Endodermal cell (in vitro differentiated cells): ENCODE measurements around the gene GALNT9. TPM values are rescaled to one million over a fixed set of nuclear protein-coding genes. Genes with fewer than 3 reads are reported as not detected.
"Not testable (repeated sequence)": the region's sequence is repeated elsewhere in the genome, so short reads cannot be mapped to it uniquely, and the experiment has no call there.

Experiments
- DNase-seq: peaks from one replicate; pipeline ENCODE4 v3.0.0-alpha.2; 2017
- H3K27ac ChIP-seq: 2 replicates; pipeline ENCODE4 v1.5.1; 2013; ENCODE audit warnings: mild to moderate bottlenecking, low read depth, low read length, moderate library complexity
- H3K27me3 ChIP-seq: 2 replicates; pipeline ENCODE4 v1.6.1; 2013; ENCODE audit warnings: mild to moderate bottlenecking, low read length, moderate library complexity; ENCODE audit not compliant: insufficient read depth, control insufficient read depth, poor library complexity, severe bottlenecking
- H3K36me3 ChIP-seq: 2 replicates; pipeline ENCODE4 v1.7.0; 2013; ENCODE audit warnings: mild to moderate bottlenecking, low read length, moderate library complexity; ENCODE audit not compliant: control insufficient read depth, insufficient read depth
- H3K4me1 ChIP-seq: one replicate; pipeline ENCODE4 v1.7.0; 2013; ENCODE audit warnings: low read length; ENCODE audit not compliant: control insufficient read depth, insufficient read depth
- H3K4me3 ChIP-seq: 2 replicates; pipeline ENCODE4 v1.5.1; 2013; ENCODE audit warnings: mild to moderate bottlenecking, low read length, moderate library complexity
- H3K9ac ChIP-seq: 2 replicates; pipeline ENCODE4 v1.6.1; 2013; ENCODE audit warnings: mild to moderate bottlenecking, low read length, moderate library complexity; ENCODE audit not compliant: poor library complexity, severe bottlenecking; ENCODE audit errors: extremely low read depth
- H3K9me3 ChIP-seq: 2 replicates; pipeline ENCODE4 v1.6.1; 2013; ENCODE audit warnings: mild to moderate bottlenecking, low read length, moderate library complexity; ENCODE audit not compliant: control insufficient read depth
- H3K27ac Mint-ChIP-seq: 2 replicates; pipeline ENCODE4 v1.8.0; 2020; ENCODE audit warnings: mixed read lengths
- H3K27me3 Mint-ChIP-seq: 2 replicates; pipeline ENCODE4 v1.8.0; 2021; ENCODE audit warnings: mild to moderate bottlenecking, mixed read lengths; ENCODE audit not compliant: insufficient read depth
- H3K36me3 Mint-ChIP-seq: 2 replicates; pipeline ENCODE4 v1.8.0; 2020; ENCODE audit warnings: low read depth, mixed read lengths
- H3K4me1 Mint-ChIP-seq: 2 replicates; pipeline ENCODE4 v1.8.0; 2020; ENCODE audit warnings: mixed read lengths
- H3K4me3 Mint-ChIP-seq: 2 replicates; pipeline ENCODE4 v1.8.0; 2020; ENCODE audit warnings: mild to moderate bottlenecking, moderate library complexity, mixed read lengths
- H3K9me3 Mint-ChIP-seq: 2 replicates; pipeline ENCODE4 v1.8.0; 2020; ENCODE audit warnings: mild to moderate bottlenecking, mixed read lengths
- WGBS, 2 experiments: methylation state at CpG; one replicate each; pipeline versions ENCODE4 v1.1.5 to v1.1.7; 2013; ENCODE audit warnings: missing lambda C conversion rate in 2 of 2, mixed read lengths in 1 of 2; ENCODE audit not compliant: insufficient coverage in 1 of 2, insufficient read length in 1 of 2; 5-methylcytosine and 5-hydroxymethylcytosine counted together
- total RNA-seq, 2 donors: library from RNA; stranded (reverse); fragmentation: NEBNext Ultra II Directional in 1 of 2; extraction: Animal tissue kit (Norgen Biotek cat#: 25700) in 1 of 2; gene quantifications; 2 replicates in 1 of 2; 3 replicates in 1 of 2; pipeline ENCODE4 v1.2.1, GENCODE V29; 2021
- TF ChIP-seq, protein P1 (sequence below): fragments of 200-600 bp; sonication (generic); conservative IDR thresholded peaks from 2 replicates; pipeline ENCODE4 v1.5.0; 2021; ENCODE audit warnings: antibody characterized with exemption, mild to moderate bottlenecking

GALNT9 gene
- total RNA-seq, 2 donors from 2014 or later: 0.13 TPM; not detected in 1

DNA sequence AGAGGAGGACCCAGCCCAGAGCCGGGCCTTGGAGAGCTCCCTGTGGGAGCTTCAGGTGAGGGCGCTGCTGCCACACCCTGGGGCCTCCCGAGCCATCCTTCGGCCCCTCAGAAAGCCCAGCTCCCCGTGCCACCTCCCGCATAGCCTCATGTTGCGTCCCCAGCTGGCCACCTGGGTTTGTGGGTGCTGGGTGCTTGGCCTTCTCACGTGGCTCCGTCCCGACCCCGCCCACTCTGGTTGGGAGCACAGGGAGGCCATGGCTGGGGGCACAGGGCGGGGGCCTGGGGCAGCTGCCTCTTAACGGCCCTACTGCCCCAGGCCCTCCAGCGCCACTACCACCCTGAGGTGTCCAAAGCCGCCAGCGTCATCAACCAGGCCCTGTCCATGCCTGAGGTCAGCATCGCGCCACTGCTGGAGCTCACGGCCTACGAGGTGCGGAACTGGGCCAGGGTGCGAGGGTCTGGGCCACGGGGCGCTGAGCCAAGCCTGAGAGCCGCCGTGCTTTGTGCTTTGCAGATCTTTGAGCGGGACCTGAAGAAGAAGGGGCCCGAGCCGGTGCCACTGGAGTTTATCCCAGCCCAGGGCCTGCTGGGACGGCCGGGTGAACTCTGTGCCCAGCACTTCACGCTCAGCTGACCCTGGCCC is 177.5 kb downstream of the GALNT9 start:
- no peak overlapping the region for H3K27ac Mint-ChIP-seq
- H3K9ac ChIP-seq: no peak overlapping the region
- H3K4me1 Mint-ChIP-seq: no peaks in the 10 kb centered on the region
- H3K27me3 Mint-ChIP-seq: no peaks in the 10 kb centered on the region
- H3K27me3 ChIP-seq: no peaks in the 10 kb centered on the region
- H3K36me3 Mint-ChIP-seq: peaks cover 10% of the 10 kb centered on the region
- no peak overlapping the region for H3K27ac ChIP-seq
- peaks cover 13% of the 10 kb centered on the region for H3K9me3 ChIP-seq
- TF ChIP-seq, protein P1, sequence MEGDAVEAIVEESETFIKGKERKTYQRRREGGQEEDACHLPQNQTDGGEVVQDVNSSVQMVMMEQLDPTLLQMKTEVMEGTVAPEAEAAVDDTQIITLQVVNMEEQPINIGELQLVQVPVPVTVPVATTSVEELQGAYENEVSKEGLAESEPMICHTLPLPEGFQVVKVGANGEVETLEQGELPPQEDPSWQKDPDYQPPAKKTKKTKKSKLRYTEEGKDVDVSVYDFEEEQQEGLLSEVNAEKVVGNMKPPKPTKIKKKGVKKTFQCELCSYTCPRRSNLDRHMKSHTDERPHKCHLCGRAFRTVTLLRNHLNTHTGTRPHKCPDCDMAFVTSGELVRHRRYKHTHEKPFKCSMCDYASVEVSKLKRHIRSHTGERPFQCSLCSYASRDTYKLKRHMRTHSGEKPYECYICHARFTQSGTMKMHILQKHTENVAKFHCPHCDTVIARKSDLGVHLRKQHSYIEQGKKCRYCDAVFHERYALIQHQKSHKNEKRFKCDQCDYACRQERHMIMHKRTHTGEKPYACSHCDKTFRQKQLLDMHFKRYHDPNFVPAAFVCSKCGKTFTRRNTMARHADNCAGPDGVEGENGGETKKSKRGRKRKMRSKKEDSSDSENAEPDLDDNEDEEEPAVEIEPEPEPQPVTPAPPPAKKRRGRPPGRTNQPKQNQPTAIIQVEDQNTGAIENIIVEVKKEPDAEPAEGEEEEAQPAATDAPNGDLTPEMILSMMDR: no peak
- H3K4me3 ChIP-seq: no peak overlapping the region
- no peak overlapping the region for H3K4me3 Mint-ChIP-seq
- H3K9me3 Mint-ChIP-seq: peaks cover 2% of the 10 kb centered on the region
- peaks cover 15% of the 10 kb centered on the region for H3K36me3 ChIP-seq
- 95 to 97% methylated on average over 21 to 32 of the region's 32 CpGs for WGBS, 2 experiments
- no peak for DNase-seq
- H3K4me1 ChIP-seq: no peaks in the 10 kb centered on the region

DNA sequence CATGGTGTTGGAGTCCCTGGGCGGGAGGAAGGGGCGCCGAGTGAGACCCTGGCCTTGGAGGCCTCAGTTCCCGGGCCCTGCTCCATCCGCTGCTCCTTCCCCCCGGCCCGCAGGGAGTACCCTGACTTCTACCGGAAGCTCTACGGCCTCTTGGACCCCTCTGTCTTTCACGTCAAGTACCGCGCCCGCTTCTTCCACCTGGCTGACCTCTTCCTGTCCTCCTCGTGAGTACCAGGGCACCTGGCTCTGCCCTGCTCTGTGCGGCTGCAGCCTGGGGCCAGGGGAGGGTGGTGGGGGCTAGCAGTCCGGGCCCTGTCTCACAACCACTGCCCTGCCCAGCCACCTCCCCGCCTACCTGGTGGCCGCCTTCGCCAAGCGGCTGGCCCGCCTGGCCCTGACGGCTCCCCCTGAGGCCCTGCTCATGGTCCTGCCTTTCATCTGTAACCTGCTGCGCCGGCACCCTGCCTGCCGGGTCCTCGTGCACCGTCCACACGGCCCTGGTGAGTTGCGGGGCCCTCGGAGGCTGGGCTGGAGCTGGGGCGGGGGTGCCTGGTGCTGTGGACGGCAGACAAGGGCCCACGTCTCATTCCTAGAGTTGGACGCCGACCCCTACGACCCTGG is 178.1 kb downstream of the GALNT9 start:
- peaks cover 2% of the 10 kb centered on the region for H3K9me3 Mint-ChIP-seq
- Histone ChIP-seq H3K4me1 (no peaks in the 10 kb centered on the region), H3K36me3 (peaks cover 9% of the 10 kb centered on the region), H3K27ac (no peak overlapping the region), H3K4me3 (no peak overlapping the region), H3K9ac (no peak overlapping the region), H3K27me3 (no peaks in the 10 kb centered on the region), H3K9me3 (peaks cover 6% of the 10 kb centered on the region)
- H3K36me3 Mint-ChIP-seq: peaks cover 17% of the 10 kb centered on the region
- H3K27ac Mint-ChIP-seq: no peak overlapping the region
- H3K4me3 Mint-ChIP-seq: no peak overlapping the region
- H3K27me3 Mint-ChIP-seq: no peaks in the 10 kb centered on the region
- TF ChIP-seq, protein P1: no peak
- no peaks in the 10 kb centered on the region for H3K4me1 Mint-ChIP-seq
- WGBS, 2 experiments: 96 to 97% methylated on average over 19 to 36 of the region's 36 CpGs
- no peak for DNase-seq

DNA sequence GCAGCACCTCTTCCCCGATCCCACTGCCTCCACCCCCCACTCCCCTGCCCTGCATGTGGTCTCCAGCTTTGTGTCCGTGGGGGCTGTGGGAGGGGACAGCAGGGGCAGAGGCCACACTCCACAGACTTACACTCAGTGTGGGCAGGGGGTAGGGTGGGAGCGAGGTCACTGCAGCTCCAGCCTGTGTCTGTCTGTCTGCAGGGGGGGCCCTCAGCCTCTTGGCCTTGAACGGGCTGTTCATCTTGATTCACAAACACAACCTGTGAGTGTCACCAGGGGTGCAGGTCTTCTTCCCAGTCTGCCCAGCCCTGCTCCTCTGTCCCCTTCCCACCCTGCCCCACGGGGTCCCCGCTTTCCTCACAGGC is 178.6 kb downstream of the GALNT9 start:
- no peak for DNase-seq
- Histone ChIP-seq H3K4me3 (no peak overlapping the region), H3K27ac (no peak overlapping the region), H3K4me1 (no peaks in the 10 kb centered on the region), H3K9me3 (peaks cover 1% of the 10 kb centered on the region), H3K36me3 (peaks cover 9% of the 10 kb centered on the region), H3K27me3 (no peaks in the 10 kb centered on the region), H3K9ac (no peak overlapping the region)
- Mint-ChIP-seq H3K27me3 (no peaks in the 10 kb centered on the region), H3K9me3 (peaks cover 2% of the 10 kb centered on the region), H3K4me3 (no peak overlapping the region), H3K27ac (no peak overlapping the region), H3K36me3 (peaks cover 22% of the 10 kb centered on the region), H3K4me1 (no peaks in the 10 kb centered on the region)
- TF ChIP-seq, protein P1: no peak
- 93 to 95% methylated on average over 4 to 5 of the region's 6 CpGs for WGBS, 2 experiments

DNA sequence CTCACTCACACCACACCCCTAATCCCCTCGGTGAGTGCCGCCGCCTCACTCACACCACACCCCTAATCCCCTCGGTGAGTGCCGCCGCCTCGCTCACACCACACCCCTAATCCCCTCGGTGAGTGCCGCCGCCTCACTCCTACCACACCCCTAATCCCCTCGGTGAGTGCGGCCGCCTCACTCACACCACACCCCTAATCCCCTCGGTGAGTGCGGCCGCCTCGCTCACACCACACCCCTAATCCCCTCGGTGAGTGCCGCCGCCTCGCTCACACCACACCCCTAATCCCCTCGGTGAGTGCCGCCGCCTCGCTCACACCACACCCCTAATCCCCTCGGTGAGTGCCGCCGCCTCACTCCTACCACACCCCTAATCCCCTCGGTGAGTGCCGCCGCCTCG is 179.9 kb downstream of the GALNT9 start:
- not testable (repeated sequence) for H3K27ac ChIP-seq, H3K9me3 ChIP-seq, H3K4me3 Mint-ChIP-seq, H3K4me1 ChIP-seq, H3K9ac ChIP-seq, H3K9me3 Mint-ChIP-seq, DNase-seq, H3K4me1 Mint-ChIP-seq, H3K4me3 ChIP-seq, H3K27me3 ChIP-seq, H3K27ac Mint-ChIP-seq, H3K27me3 Mint-ChIP-seq
- WGBS, 2 experiments: no CpG with 5 or more reads among the region's 32 CpGs
- peaks cover 12% of the 10 kb centered on the region for H3K36me3 ChIP-seq
- H3K36me3 Mint-ChIP-seq: peaks cover 24% of the 10 kb centered on the region
